Fibroblast of villous mesenchyme (primary cell): ENCODE measurements around the gene NFAT5. TPM values are rescaled to one million over a fixed set of nuclear protein-coding genes. Genes with fewer than 3 reads are reported as not detected.
A peak's percentile ranks its signal among the peaks of the same experiment; 100 is the strongest.

Source experiments
- DNase-seq: peaks from one replicate; pipeline ENCODE4 v3.0.0-alpha.2; 2010; ENCODE audit warnings: low read depth
- H3K4me3 ChIP-seq: 2 replicates; pipeline ENCODE4 v1.5.1; 2011; ENCODE audit warnings: low read depth, mild to moderate bottlenecking, low read length
- CTCF ChIP-seq: IDR thresholded peaks from 2 replicates; pipeline ENCODE4 v1.5.1; 2012; ENCODE audit warnings: low read depth, mild to moderate bottlenecking, low read length; ENCODE audit not compliant: insufficient read depth
- total RNA-seq: library from RNA; depleted of rRNA; stranded (reverse); fragments of >200 nt; gene quantifications from 2 replicates; pipeline ENCODE4 v1.2.3, GENCODE V29; 2012

Gene NFAT5
- total RNA-seq, 1 donor = 69.1 TPM

DNA sequence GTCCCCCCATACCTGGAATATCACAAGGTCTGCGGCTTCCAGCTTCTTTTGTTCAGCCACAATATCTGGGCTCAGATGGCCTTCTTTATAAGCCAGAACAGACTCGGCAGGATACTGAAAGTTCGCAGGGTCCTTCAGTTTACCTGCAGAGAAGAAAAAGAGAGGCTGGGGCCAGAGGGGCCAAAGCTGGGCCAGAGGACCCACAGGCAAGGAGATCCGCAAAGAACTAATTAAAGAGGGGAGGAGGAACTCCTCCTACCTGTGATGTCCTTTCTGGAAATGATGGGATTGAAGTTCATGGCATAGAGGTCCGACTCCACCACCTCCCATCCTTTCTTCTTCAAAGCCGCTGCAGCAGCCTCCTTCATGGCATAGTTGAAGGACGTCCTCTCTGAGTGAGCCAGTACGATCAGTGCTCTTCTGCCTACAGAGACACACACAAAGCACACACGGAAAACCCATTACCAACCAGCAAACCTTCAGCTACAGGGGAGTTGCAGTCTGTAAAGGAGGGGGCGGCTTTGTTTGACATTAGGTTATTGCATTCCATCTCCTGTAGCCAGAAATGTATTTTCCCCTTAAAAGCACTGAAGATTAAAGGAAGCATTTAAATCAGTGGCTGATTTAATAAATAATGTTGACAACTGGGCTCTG is 152.5 kb downstream of the NFAT5 start:
- no peak overlapping the region for H3K4me3 ChIP-seq
- DNase-seq = no peak
- no peak for TF ChIP-seq CTCF

DNA sequence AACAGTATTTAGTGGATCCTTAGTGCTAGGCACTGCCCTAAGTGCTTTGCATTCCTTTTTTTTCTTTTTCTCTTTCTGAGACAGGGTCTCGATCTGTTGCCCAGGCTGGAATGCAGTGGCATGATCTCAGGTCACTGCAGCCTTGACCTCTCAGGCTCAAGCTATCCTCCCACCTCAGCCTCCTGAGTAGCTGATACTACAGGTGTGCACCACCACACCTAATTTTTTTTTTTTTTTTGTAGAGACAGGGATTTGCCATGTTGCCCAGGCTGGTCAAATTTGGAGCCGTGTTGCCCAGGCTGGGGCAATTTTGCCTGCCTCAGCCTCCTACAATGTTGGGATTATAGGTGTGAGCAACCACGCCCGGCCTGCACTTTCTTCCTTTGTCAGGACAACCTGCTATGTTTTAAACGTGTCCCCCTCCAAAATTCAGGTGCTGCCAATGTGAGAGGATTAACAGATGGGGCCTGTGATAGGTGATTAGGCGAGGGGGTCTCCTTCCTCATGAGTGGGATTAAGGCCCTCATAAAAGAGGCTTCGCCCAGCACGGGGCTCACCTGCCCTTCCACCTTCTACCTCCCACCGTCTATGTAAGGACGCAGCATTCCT is 155.2 kb downstream of the NFAT5 start:
- no peak for DNase-seq
- no peak overlapping the region for H3K4me3 ChIP-seq
- TF ChIP-seq CTCF = no peak

GRCh38 chr16:69721441-69721957 is 155.7 kb downstream of the NFAT5 start:
- DNase-seq = no peak
- no peak overlapping the region for H3K4me3 ChIP-seq
- no peak for TF ChIP-seq CTCF

DNA sequence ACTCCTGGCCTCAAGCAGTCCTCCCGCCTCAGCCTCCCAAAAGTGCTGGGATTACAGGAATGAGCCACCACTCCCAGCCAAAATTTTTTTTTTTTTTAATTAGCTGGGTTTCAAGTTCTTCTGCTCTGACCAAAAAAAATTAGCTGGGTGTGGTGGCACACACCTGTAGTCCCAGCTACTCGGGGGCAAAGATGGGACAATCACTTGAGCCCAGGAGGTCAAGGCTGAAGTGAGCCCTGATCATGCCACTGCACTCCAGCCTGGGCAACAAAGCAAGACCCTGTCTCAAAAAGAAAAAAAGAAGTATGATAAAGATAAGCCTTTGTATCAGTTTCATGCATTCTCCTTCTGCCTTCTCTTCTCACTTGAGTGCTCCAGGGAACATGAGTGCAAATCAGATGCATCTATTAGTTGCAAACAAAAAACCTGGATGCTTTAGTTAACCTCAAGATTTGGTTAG is 158.7 kb downstream of the NFAT5 start:
- H3K4me3 ChIP-seq = peak overlapping the region; percentile 71
- TF ChIP-seq CTCF = no peak
- DNase-seq = no peak

- no peak for TF ChIP-seq CTCF
- peak; percentile 27 for DNase-seq
These were observed 159.3 kb downstream of the NFAT5 start for GRCh38 chr16:69724981-69725479.

GRCh38 chr16:69725480-69726312 is 159.9 kb downstream of the NFAT5 start:
- DNase-seq = no peak
- no peak for TF ChIP-seq CTCF
- peak overlapping the region; percentile 71 for H3K4me3 ChIP-seq

More at GRCh38 chr16:69724981-69725479, 159.3 kb downstream of the NFAT5 start:
- peak overlapping the region; percentile 71 for H3K4me3 ChIP-seq
